HPDE6-E6E7 (cell line): ENCODE measurements around the gene TSPO.
A peak's percentile ranks its signal among the peaks of the same experiment; 100 is the strongest.
"Not testable (repeated sequence)": the region's sequence is repeated elsewhere in the genome, so short reads cannot be mapped to it uniquely, and the experiment has no call there.

ENCODE experiments used
- DNase-seq: peaks from one replicate; pipeline ENCODE4 v3.0.0; 2011; ENCODE audit warnings: missing footprints; ENCODE audit errors: extremely low spot score

TSPO gene

DNA sequence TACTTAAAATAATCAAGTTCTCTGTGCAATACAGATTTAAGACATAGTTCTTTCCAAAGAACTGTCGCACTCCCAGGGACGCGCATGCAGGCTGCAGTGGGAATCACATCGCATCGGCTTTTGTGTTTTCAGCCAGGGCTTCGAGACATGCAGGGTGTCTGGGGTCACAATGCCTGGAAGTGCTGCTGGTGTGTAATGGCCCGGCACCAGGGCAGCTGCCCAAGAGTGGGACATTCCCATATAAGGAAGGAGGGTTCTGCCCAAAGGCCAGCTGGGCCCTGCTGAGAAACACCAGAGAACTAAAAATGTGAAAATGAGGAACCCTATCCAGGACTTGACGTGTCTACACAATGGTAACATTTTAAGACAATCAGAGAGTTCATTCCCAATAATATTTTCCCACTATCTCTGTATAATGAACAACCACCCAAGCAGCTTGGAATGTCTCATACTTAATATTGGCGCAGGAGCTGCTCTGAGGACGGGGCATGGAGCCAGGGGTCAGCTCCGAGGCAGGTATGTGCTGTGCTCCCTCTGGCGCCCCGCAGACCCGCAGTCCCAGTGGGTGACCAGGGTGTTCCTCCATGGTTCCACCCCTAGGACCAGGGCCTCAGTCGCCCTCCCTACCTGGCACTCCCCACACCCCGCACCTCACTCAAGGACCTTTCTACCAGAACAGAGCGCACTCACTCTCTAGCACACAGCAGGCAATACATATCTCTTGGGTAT lies 19.4 kb upstream of the TSPO start:
- no peak for DNase-seq

GRCh38 chr22:43133401-43133800 lies 18.0 kb upstream of the TSPO start:
- DNase-seq, result no peak

- DNase-seq, result no peak
These were observed 16.8 kb upstream of the TSPO start for GRCh38 chr22:43134553-43134952.

DNA sequence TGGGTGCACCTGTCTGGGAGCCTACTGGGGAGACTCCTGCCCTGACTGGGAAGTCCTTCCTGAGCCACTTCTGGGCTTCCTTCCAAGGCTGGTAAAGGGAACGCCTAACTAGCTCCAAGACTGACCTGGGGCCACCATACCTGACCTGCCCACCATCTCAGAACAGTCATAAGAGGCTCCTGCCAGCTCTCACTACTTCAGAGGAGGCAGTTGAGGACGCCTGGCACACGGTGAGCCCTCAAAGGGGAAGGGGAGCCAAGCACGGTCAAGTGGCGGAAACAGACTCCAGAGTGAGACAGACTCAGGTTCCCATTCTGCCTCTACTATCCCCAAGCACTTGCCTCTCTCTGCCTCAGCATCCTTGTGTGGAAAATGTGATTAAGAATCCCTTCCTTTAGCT lies 15.8 kb upstream of the TSPO start:
- no peak for DNase-seq

- DNase-seq, result no peak
These were observed 15.1 kb upstream of the TSPO start for GRCh38 chr22:43136255-43136654.

DNA sequence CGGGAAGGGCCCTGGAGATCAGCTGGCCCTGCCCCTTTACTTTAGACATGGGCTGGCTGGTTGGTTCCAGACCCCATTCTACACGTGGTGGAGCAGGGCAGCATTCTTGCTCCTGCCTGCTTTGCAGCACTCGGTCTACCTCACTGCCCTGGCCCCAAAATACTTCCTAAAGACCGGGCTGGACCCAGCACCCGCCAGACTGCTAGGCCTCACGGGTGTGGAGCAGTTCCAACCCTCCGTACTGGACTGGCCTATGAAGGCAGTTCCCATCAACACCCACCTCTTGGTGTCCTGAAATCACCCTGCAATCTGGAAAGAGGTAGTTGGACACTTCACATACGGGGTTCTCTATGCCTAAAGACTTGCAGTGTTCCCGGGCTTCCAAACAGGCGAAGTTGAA lies 14.6 kb upstream of the TSPO start:
- no peak for DNase-seq

DNA sequence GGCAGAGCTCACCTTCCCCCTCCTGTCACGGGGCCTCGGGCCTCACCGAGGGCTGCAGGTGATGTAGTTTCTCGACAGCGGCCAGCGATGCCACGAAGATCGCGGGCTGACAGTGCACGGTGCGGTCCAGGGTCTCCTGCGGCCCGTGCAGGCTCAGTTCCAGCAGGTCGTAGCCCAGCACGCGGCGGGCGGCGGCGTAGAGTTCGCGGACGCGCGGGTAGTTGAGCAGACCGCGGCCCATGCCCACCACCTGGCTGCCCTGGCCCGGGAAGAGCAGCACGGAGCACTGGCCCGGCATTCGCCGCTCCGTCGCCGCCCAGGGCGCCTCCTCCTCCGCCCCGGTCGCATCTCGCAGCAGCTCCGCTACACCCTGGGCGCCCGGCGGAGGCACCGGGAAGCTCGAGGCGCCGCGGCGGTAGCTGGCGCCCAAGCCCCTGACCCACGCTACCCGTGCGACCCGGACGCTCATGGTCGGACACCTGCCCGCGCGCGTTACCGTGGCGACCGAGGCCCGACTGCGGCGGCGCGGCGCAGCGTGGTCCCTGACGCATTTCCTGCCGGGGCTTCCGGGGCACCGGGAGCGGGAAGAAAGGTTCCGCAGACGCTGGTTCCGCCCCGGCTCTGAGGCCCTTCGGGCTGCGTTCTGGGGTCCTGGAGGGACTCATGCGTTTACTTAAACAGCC lies 8.3 kb upstream of the TSPO start, which contains the start of gene MCAT:
Gene MCAT (minus strand): TSS at position 519 of the 683 bp plus-strand sequence. CDS start 50 bp downstream, at position 469.
- DNase-seq, result peak; percentile 72

GRCh38 chr22:43144949-43145348 lies 6.4 kb upstream of the TSPO start:
- no peak for DNase-seq

DNA sequence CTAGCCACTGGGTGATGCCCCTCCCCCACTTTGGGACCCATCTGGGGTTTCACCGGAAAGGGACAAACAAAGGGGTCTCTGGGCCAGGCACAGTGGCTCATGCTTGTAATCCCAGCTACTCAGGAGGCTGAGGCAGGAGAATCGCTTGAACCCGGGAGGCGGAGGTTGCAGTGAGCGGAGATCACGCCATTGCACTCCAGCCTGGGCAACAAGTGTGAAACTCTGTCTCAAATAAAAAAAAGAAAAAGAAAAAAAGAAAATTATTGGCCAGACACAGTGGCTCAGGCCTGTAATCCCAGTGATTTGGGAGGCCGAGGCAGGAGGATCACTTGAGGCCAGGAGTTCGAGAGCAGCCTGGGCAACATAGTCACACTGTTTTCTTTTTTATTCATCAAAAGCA lies 6.0 kb upstream of the TSPO start:
- DNase-seq, result not testable (repeated sequence)

- DNase-seq, result not testable (repeated sequence)
These were observed 5.0 kb upstream of the TSPO start for GRCh38 chr22:43146332-43146731.

DNA sequence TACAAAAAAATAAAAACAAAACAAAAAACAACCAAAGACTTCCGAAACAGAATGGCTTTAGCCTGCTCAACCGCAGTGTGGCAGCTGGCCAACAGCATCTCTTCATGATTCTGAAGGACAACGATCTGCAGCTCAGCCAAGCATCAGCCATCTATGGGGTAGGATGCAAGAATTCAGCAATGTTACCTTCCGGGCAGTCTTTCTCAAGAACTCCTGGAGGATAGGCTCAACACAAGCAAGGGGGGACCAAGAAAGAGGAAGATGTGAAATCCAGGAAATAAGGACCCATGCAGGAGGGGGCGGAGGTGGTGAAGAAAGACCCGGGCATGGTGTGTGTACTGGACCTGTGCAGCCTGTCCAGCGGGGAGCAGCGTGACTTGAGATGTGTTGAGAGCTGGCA lies 3.5 kb upstream of the TSPO start:
- DNase-seq, result no peak

DNA sequence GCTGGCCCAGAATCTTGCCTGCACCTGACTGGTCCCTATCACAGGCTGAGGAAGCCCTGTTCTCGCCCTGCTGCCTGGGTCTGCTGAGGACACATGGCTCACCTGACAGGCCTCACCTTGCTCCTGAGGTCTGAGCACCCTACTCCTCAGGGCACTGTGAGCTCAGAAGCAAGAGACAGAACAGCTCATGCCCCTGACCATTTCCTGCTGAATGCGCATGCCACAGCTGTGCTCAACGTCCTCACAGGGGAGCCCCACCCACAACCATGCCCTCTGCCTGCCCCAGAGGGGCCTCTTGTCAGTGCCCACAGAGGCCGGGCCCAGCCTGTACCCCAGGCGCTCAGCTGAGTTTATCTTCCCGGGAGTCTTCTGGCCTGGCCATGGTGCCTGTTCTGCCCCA lies 2.8 kb upstream of the TSPO start:
- no peak for DNase-seq

DNA sequence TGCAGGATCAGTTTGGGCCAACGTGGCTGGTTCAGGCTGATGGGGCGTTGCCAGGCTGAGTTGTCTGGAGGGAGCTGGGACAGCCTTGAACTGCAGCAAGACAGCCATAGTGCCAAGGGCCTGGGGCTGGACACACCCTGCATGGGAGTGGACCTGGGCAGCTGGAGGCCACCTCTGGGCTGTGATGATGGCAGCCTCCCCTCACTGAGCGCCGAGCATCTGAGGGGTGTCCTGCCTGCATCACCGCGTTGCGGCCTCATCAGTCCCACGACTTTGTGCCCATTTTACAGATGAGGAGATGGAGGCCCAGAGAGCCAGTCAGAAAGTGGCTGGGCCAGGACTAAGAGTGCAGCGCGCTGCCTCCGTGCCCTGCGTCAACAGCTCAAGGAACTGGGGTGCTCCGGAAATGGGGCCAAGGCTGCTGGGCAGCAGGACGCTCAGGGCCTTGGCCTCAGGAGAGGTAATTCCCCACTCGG lies 590 bp upstream of the TSPO start:
- no peak for DNase-seq

DNA sequence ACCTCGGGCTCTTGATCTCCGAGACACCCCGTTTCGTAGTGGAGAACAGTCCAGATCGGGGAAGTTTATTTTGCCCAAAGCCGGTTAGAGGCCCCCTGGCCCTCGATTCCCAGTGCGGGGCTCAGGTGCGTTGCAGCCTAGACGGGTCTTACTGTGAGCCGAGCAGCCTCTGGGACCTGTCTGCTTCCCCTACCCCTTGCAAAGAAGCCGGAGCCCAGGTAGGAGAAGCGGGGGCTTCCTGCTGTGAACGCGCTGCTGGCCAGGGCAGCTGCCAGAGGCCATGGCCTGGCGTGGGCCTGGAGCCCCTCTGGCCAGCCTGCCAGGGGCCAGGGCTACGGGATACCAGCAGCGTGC lies 621 bp downstream of the TSPO start:
- DNase-seq, result no peak

DNA sequence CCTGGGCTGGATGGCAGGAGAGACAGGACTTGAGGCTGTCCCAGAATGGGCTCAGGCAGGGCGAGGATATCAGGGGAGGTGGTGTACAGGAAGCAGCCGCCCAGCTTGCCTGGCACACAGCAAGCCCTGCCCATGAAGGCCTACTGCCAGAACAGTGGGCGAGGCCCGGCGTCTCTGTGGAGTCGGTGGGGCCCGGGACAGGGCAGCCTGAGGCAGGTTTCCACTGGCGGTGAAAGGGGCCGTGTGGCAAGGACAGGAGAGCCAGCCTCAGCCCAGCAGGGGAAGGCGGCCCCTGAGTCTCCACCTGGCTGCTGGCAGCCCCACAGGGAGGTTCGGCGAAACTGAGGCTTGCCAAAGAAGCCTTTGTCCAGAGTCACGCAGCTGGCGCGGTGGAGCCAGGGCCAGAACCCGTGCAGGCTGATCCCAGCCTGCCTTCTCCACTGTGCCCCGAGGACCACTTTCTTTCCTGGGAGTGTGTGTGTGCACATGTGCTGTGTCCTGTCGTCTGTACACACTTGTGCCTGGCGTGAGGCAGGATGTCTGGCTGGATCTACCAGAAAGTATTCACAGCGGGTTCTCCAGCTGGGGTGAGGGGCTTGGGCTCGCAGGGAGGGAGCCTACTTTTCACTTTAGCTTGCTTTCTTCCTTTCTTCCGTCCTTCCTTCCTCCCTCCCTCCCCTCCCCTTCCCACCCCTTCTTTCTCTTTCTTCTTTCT lies 1.2 kb downstream of the TSPO start:
- no peak for DNase-seq

- no peak for DNase-seq
These were observed 2.5 kb downstream of the TSPO start for GRCh38 chr22:43153899-43154298.

DNA sequence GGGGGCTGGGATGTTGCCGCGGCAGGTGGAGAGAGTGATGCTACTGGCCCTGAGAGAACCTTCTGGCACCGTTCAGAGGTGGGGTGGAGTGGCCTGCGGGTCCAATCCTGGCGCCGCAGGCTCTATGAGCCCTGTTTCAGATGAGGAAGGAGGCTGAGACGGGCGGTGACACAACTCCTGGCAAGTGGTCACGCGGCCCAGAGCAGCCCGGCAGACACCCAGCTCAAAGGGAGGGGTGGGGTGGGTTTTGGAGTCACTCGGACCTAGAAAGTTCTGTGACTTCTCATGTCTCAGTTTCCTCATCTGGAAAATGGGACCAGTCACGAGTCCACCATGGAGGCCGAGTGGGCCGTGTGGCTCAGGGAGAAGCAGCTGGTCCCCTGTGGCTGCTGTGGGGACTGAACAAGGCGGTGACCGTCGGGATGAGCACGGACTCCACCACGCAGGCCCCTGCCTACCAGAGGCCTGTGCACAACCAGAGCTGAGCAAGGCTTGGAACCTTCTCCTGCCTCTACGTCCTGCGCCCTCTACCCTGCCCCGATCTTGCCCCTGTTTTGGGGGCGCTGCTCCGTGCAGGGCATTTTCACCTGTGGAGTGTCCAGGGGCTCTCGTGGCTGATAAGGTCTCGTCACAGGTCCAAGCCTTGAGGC lies 3.7 kb downstream of the TSPO start:
- DNase-seq, result no peak

DNA sequence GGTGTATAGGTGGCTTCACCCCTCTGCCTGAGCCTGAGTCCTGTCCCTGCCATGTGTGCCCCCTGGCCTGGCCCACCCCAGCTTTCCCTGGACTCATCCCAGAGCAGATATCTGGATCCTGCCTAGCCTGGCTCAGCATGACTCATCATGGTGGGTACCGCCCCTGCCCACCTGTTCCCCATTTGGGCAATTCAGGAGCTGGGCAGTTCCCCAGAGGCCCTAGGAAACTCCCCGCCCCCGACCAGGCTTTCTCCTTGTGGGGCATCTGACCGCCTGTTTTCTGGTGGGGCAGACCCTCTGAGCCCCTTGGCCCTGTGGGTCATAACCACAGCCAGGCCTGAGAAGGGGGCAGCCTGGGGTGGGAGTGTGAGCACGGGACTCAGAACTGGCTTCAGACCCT lies 4.4 kb downstream of the TSPO start:
- DNase-seq, result no peak

- no peak for DNase-seq
These were observed 5.1 kb downstream of the TSPO start for GRCh38 chr22:43156413-43156812.

GRCh38 chr22:43157874-43158546 lies 6.7 kb downstream of the TSPO start:
- no peak for DNase-seq

GRCh38 chr22:43158778-43159483 lies 7.6 kb downstream of the TSPO start:
- DNase-seq, result no peak
